HG02885 (cell line): ENCODE data around the gene TDP1.
"Not testable (repeated sequence)": the region's sequence is repeated elsewhere in the genome, so short reads cannot be mapped to it uniquely, and the experiment has no call there.

Experiments
- ATAC-seq: cut with Tn5 transposase; IDR thresholded peaks from one replicate; pipeline ENCODE4 v1.9.1; 2021; ENCODE audit warnings: mild to moderate bottlenecking; ENCODE audit not compliant: unreplicated experiment, poor library complexity

Gene TDP1

GRCh38 chr14:89986462-89987160 is 30.9 kb downstream of the TDP1 start:
- no peak for ATAC-seq

GRCh38 chr14:89987161-89987475 is 31.4 kb downstream of the TDP1 start:
- ATAC-seq, result no peak

- ATAC-seq, result no peak
Observed at GRCh38 chr14:89988787-89989186, 33.1 kb downstream of the TDP1 start.

DNA sequence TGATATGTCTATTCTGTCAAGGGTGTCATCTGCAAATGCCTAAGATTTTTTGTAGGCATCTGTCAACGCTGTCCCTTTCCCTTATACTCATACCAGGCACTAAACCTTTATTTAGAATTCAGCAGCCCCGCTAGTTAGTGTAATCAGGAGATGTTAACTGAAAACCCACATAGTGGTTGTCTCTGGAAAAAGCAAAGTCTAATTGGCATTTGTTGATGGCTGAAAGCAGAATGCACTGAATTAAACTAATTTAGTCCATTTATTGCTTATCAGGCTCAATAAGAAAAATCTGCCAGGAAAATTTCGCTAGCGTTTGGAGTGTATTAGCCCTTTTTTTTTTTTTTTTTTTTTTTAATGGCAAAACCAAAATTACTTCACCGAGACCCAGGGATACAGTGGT is 34.5 kb downstream of the TDP1 start:
- no peak for ATAC-seq

- no peak for ATAC-seq
Observed at GRCh38 chr14:89990623-89991275, 35.0 kb downstream of the TDP1 start.

DNA sequence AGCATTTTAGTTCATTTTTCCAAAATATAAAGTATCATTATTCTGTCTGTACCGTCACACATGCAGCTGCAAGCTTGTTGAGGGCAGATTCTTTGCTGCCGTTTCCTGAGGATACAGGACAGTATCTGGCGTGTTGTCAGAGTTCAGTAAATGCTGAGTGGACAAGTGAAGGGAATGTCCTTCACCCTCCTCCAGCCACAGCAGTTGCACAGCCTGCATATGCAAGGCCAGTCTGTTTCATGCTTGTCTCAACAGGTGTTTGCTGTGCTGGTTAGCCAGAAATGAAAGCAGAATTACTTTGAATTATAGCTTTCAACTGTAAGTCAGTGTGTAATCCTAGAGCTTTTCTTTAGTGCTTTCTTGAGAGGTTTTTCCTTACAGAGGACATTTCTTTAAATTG is 36.5 kb downstream of the TDP1 start:
- ATAC-seq, result no peak

DNA sequence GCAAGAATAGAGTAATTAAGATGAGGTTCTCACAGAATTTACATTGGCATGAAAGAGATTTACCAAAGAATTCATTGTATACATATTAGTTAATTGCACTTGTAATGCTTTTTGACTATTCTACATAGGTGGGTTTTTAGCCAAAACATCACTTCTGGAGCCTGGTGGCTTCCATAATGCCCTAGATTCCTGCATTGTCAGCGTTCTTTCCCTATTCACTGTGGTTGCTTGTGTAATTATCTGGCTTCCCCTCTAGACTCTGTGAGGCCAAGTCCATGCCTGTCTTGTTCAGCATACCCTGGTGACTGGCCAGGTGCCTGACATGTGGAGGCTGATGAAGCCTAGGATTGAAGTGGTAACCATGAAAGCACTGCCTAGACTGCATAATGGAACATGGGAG is 41.2 kb downstream of the TDP1 start:
- no peak for ATAC-seq

GRCh38 chr14:90000935-90001334 is 45.2 kb downstream of the TDP1 start:
- no peak for ATAC-seq

DNA sequence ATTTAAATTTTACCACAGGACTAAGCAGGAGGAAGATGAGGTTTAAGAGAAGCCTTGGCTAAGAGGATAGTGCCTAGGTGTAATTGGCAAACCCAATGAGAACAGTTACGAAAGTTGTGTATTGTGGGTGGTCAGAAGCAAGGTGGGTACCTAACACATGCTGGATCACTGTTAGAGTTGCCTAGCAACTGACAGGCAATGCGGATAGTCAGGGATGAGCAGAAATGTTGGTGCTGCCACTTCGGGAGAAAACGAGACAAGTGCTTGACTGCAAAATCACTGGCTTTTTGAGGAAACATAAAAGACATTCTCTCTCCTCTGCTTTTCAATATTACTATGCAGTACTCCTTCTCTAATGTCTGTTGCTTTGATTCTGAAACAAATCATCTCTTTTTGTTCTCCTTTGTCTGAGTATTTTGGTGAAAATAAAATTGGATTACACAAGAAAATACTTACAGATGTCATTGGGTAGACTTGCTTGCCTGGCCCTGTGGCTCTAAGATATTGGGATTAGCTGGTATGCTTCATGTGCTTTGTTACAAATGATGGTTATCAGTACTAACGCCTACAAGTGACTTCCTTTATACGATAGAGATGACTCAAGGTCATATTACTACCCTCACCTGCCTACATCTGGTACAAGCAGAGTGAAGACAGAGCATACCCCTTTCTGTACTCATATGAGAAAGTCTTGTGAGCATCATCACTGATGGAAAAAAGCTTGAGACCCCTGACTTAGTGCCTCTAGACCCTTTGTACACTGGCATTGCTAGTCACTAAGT is 48.0 kb downstream of the TDP1 start:
- ATAC-seq, result no peak

DNA sequence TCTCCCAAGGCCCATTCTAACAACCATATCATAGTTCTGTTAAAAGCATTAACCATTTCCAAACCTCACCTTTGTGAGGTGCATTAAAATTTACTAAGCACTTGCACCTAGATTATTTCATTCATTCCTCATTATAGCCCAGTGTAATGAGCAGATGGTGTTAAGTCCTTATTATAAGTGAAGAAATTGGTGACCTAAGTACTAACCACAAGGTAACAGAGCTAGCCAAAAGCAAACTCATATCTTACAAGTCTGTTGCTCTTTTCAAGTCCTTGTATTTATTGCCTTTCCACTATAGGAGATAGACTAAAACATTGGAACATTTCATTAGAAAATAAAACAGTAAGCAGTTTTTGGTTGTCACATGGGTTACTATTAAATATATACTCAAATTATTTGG is 49.7 kb downstream of the TDP1 start:
- no peak for ATAC-seq

GRCh38 chr14:90005939-90006530 is 50.3 kb downstream of the TDP1 start:
- no peak for ATAC-seq

- ATAC-seq, result no peak
Observed at GRCh38 chr14:90017371-90017770, 61.6 kb downstream of the TDP1 start.

GRCh38 chr14:90019824-90020523 is 64.2 kb downstream of the TDP1 start:
- ATAC-seq, result no peak

DNA sequence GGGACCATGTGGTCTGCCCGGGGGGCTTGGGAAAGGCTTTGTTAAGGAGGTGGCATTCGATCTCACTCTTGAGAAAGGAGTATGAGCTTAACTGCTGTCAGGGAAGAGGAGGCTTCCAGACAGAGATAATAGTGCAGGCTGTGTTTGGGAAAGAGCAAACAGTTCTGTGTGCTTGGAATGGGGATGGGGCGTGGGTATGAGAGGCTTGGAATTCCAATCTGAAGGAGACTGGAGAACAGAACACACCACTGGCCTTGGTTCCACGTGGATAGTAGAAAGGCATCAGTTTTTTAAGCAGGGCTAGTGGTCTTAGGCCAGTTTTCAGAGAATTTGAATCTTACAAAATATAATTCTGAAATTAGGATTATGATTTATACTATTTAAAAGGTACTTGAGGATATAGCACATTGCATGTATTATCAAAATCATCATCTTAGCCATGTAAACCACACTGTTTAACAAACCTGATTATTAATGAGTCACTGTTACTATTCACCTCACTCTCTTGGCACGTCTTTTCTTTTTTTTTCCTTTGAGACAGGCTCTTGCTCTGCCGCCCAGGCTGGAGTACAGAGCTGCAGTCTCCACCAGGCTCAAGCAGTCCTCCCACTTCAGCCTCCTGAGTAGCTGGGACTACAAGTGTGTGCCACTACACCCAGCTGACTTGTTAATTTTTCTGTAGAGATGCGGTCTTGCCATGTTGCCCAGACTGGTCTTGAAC is 67.6 kb downstream of the TDP1 start:
- no peak for ATAC-seq

- ATAC-seq, result no peak
Observed at GRCh38 chr14:90024910-90025309, 69.2 kb downstream of the TDP1 start.

- not testable (repeated sequence) for ATAC-seq
Observed at GRCh38 chr14:90026608-90027007, 70.9 kb downstream of the TDP1 start.

DNA sequence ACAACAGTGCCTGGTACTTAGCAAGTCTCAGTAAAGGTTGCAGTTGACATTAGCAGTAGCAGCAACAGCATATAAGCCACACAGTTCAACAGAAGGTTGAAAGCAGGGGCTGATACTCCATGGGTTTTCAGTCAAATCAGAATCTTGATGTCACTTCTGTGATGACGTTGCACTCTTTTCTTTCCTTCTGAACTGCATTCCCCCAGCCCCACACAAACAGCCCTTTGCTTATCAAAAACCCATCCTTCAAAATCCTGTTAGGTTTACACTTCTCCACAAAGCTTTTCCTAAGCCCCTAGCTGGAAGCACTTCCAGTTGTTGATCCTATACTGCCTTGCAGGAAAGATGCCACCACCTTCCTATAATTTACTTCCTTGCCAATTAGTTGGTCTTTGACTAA is 72.1 kb downstream of the TDP1 start:
- ATAC-seq, result no peak

DNA sequence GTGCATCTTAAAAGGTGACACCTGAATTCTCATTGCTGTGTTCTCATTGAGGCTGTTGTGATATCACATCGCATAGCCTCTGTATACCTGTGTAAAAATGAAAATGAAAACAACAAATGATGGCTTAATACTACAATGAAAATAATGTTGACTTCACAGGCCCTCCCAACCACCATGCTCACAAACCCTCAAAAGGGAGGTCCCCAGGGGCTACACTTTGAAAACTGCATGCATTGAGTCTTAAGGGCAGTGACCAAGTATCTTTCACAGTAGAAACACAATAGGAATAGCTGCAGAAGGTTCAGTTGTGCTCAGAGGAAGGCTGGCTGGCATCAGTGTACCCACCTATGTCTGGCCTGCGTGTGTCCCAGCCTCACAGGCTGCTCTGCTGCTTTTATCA is 78.4 kb downstream of the TDP1 start:
- ATAC-seq, result no peak

GRCh38 chr14:90034835-90035525 is 79.3 kb downstream of the TDP1 start:
- ATAC-seq, result no peak
